PC-3 (cell line): Measurements from ENCODE around the gene LRP1B.

Experiments used
- CTCF ChIP-seq: fragments of 300-600 bp; sonication (generic); conservative IDR thresholded peaks from 2 replicates; pipeline ENCODE4 v1.5.1; 2017; ENCODE audit warnings: antibody characterized with exemption, low read depth, mild to moderate bottlenecking, low read length
- EZH2 ChIP-seq: fragments of 300-600 bp; sonication (generic); IDR thresholded peaks from one replicate; pipeline ENCODE4 v1.6.1; 2017; ENCODE audit warnings: antibody characterized with exemption, mild to moderate bottlenecking, low read length; ENCODE audit not compliant: unreplicated experiment
- EZH2phosphoT487 ChIP-seq: fragments of 300-600 bp; sonication (generic); IDR thresholded peaks from 2 replicates; pipeline ENCODE4 v1.6.1; 2018; ENCODE audit warnings: mild to moderate bottlenecking, antibody characterized with exemption, low read length, borderline replicate concordance

- TF ChIP-seq CTCF (no peak), EZH2 (no peak), EZH2phosphoT487 (no peak)
Measured at GRCh38 chr2:141967503-141967902, 163.3 kb downstream of the LRP1B start.
